HepG2 (cell line): Measurements from ENCODE around the gene LRFN2. TPM values are rescaled to one million over a fixed set of nuclear protein-coding genes. Genes with fewer than 3 reads are reported as not detected.

Experiments used
- ATAC-seq: fragments of 200-7000 bp; cut with Tn5 transposase; 3 replicates; pipeline ENCODE4 v1.9.1; 2020; ENCODE audit warnings: mild to moderate bottlenecking, moderate library complexity
- BruUV-seq: library from RNA; stranded (reverse); fragments of 400-500 nt; replicated peaks from 2 replicates; lab custom pipeline; 2021; lab: Mats Ljungman, UMichigan
- CTCF ChIA-PET: fragments of 300-600 bp; formaldehyde crosslinking; extraction: SDS; loops from one replicate; lab custom pipeline; 2021; ENCODE audit warnings: low total read pairs, inconsistent platforms, low intra/inter-chr PET ratio; lab: Yijun Ruan, JAX
- POLR2A ChIA-PET: fragments of 350-600 bp; sonication (Branson Sonifier 250); formaldehyde crosslinking; loops from one replicate; lab custom pipeline; 2020; ENCODE audit warnings: antibody characterized with exemption, inconsistent platforms; lab: Yijun Ruan, JAX
- DNase-seq: peaks from one replicate; pipeline ENCODE4 v3.0.0-alpha.2; 2015; ENCODE audit warnings: low spot score
- FAIRE-seq: peaks from 3 replicates; lab custom pipeline; 2011; peaks lifted over from hg19 to GRCh38; lab: Jason Lieb, UNC
- H2AFZ ChIP-seq: one replicate; pipeline ENCODE4 v1.6.1; 2011; ENCODE audit warnings: low read length, inconsistent platforms
- H3K27ac ChIP-seq: fragments of 300-600 bp; 3 replicates; pipeline ENCODE4 v1.8.0; 2011; ENCODE audit warnings: mixed run types, mild to moderate bottlenecking, mixed read lengths, low read length, inconsistent platforms; ENCODE audit not compliant: insufficient read depth; ENCODE audit errors: extremely low read length
- H3K27me3 ChIP-seq, 2 experiments: fragments of 200-600 bp in 1 of 2; 2 replicates in 1 of 2; 3 replicates in 1 of 2; pipeline versions ENCODE4 v1.6.0 to v1.8.0; 2011; ENCODE audit warnings: low read length in 2 of 2, mild to moderate bottlenecking in 2 of 2, moderate library complexity in 2 of 2, inconsistent platforms in 1 of 2; ENCODE audit not compliant: insufficient read depth in 2 of 2, control insufficient read depth in 1 of 2
- H3K36me3 ChIP-seq, 2 experiments: fragments of 200-600 bp in 1 of 2; replicated peaks in 1 of 2; 2 replicates in 1 of 2; 3 replicates in 1 of 2; pipeline versions ENCODE4 v1.5.1 to v1.8.0; 2011; ENCODE audit warnings: low read length in 2 of 2, inconsistent platforms in 1 of 2; ENCODE audit not compliant: insufficient read depth in 2 of 2, control insufficient read depth in 1 of 2
- H3K4me1 ChIP-seq: 2 replicates; pipeline ENCODE4 v1.5.1; 2012; ENCODE audit warnings: low read length, inconsistent platforms; ENCODE audit not compliant: insufficient read depth
- H3K4me2 ChIP-seq: 2 replicates; pipeline ENCODE4 v1.6.0; 2011; ENCODE audit warnings: low read depth, low read length, inconsistent platforms
- H3K4me3 ChIP-seq, 3 experiments: fragments of 200-600 bp in 1 of 3; sonication (generic), shearing (Covaris generic) in 1 of 3; replicated peaks in 1 of 3; 2 replicates each; pipeline ENCODE4 v1.5.1; 2011 to 2016; ENCODE audit warnings: low read length in 3 of 3, inconsistent platforms in 2 of 3, low read depth in 2 of 3, mild to moderate bottlenecking in 2 of 3, control low read depth in 1 of 3, mixed read lengths in 1 of 3; ENCODE audit not compliant: insufficient read depth in 1 of 3
- H3K79me2 ChIP-seq: one replicate; pipeline ENCODE4 v1.6.1; 2011; ENCODE audit warnings: low read length, inconsistent platforms; ENCODE audit not compliant: insufficient read depth
- H3K9ac ChIP-seq: 2 replicates; pipeline ENCODE4 v1.6.0; 2011; ENCODE audit warnings: mild to moderate bottlenecking, low read depth, low read length, inconsistent platforms; ENCODE audit not compliant: insufficient read depth
- H3K9me3 ChIP-seq: 2 replicates; pipeline ENCODE4 v1.5.1; 2012; ENCODE audit warnings: mild to moderate bottlenecking, low read length
- H4K20me1 ChIP-seq: 2 replicates; pipeline ENCODE4 v1.6.0; 2011; ENCODE audit warnings: inconsistent platforms, mild to moderate bottlenecking, low read length, moderate library complexity; ENCODE audit not compliant: insufficient read depth
- HDAC6 ChIP-seq: fragments of 200-600 bp; sonication (generic); IDR thresholded peaks from 2 replicates; pipeline ENCODE4 v1.7.0; 2017; ENCODE audit warnings: mild to moderate bottlenecking, antibody characterized with exemption, low read length, low read depth
- HOXA5 ChIP-seq: sonication (generic); formaldehyde crosslinking; IDR thresholded peaks from 2 replicates; pipeline ENCODE4 v1.4.0; 2020; ENCODE audit warnings: missing genetic modification reagents
- MZF1 ChIP-seq: sonication (generic); formaldehyde crosslinking; IDR thresholded peaks from 2 replicates; pipeline ENCODE4 v1.8.1; 2023; ENCODE audit warnings: mild to moderate bottlenecking, missing genetic modification reagents, borderline replicate concordance
- NFKBIZ ChIP-seq: IDR thresholded peaks from 2 replicates; pipeline ENCODE4 v1.6.1; 2018; ENCODE audit warnings: missing genetic modification reagents, missing compliant biosample characterization
- PHF5A ChIP-seq: IDR thresholded peaks from one replicate; pipeline ENCODE4 v1.6.1; 2018; ENCODE audit warnings: low read depth, missing genetic modification reagents; ENCODE audit not compliant: unreplicated experiment
- ZFP62 ChIP-seq: sonication (generic); formaldehyde crosslinking; IDR thresholded peaks from 2 replicates; pipeline ENCODE4 v1.4.0; 2020; ENCODE audit warnings: missing genetic modification reagents
- ZMYM3 ChIP-seq: sonication (generic); formaldehyde crosslinking; IDR thresholded peaks from 2 replicates; pipeline ENCODE4 v1.5.1; 2020; ENCODE audit warnings: mild to moderate bottlenecking, missing genetic modification reagents
- ZNF383 ChIP-seq: sonication (generic); formaldehyde crosslinking; IDR thresholded peaks from 2 replicates; pipeline ENCODE4 v1.4.0; 2020; ENCODE audit warnings: missing genetic modification reagents, mild to moderate bottlenecking, borderline replicate concordance
- WGBS: methylation state at CpG from one replicate; pipeline ENCODE4 v1.1.6; 2017; ENCODE audit warnings: low lambda C conversion rate; 5-methylcytosine and 5-hydroxymethylcytosine counted together
- in situ Hi-C: cut with HindIII; loops from 2 replicates; pipeline ENCODE4 v1.10.0; 2017; ENCODE audit warnings: low pct_unique_long_range_greater_than_20kb; ENCODE audit not compliant: extremely low pct_ligation_motif_present
- intact Hi-C: fragments of 100-400 bp; cut with micrococcal nuclease; formaldehyde crosslinking; loops from one replicate; pipeline ENCODE4 v1.10.0; 2022; ENCODE audit not compliant: unreplicated experiment
- polyA plus RNA-seq, 8 experiments: library from polyadenylated mRNA; depleted of rRNA in 3 of 8; stranded (reverse) in 7 of 8; unstranded in 1 of 8; fragments of >200 nt; fragmentation: Illumina TruSeq in 4 of 8; extraction: Trizol in 4 of 8; gene quantifications; 2 replicates each; pipeline versions ENCODE4 v1.2.1 to v1.2.3, GENCODE V29; 2011 to 2016; ENCODE audit warnings: low read depth in 4 of 8, missing spikeins in 1 of 8, mixed read lengths in 1 of 8; ENCODE audit not compliant: insufficient read depth in 1 of 8
- total RNA-seq, 5 experiments: library from RNA; depleted of rRNA; stranded (reverse); fragments of >200 nt; fragmentation: Illumina TruSeq; extraction: Trizol; gene quantifications; 2 replicates each; pipeline ENCODE4 v1.2.3, GENCODE V29; 2016; ENCODE audit warnings: low read depth in 1 of 5
- TF ChIP-seq, protein P1 (sequence below): sonication (generic); formaldehyde crosslinking; IDR thresholded peaks from 2 replicates; pipeline ENCODE4 v1.5.1; 2020; ENCODE audit warnings: mild to moderate bottlenecking, missing genetic modification reagents
- TF ChIP-seq, protein P2 (sequence below): sonication (generic); formaldehyde crosslinking; IDR thresholded peaks from 2 replicates; pipeline ENCODE4 v1.4.0; 2020; ENCODE audit warnings: mild to moderate bottlenecking, missing genetic modification reagents

The LRFN2 gene
- total and polyA plus RNA-seq, 2 of the 13 experiments (the other 11 are each of a cell fraction or from before 2014, with no cell fraction given) = not detected

DNA sequence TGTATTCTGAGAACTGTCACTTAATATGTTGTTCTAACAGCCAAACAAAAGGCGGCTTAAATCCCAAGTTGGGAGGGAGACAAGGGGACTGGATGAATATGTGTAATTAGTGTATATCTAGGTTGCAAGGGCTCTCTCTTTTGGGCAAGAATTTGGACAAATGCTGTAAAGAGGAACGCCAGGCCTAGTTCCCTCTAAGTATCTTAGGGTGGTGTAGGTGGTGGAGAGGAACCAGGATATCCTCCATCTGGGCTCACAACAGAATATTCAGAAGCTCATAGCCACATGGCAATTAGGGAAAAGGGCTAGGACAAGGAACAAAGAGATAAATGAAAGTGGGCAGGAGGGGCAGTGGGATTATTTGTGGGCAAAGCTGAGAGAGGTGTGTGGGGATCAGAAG, 149.5 kb downstream of the LRFN2 start (continued):
- TF ChIP-seq, protein P1, sequence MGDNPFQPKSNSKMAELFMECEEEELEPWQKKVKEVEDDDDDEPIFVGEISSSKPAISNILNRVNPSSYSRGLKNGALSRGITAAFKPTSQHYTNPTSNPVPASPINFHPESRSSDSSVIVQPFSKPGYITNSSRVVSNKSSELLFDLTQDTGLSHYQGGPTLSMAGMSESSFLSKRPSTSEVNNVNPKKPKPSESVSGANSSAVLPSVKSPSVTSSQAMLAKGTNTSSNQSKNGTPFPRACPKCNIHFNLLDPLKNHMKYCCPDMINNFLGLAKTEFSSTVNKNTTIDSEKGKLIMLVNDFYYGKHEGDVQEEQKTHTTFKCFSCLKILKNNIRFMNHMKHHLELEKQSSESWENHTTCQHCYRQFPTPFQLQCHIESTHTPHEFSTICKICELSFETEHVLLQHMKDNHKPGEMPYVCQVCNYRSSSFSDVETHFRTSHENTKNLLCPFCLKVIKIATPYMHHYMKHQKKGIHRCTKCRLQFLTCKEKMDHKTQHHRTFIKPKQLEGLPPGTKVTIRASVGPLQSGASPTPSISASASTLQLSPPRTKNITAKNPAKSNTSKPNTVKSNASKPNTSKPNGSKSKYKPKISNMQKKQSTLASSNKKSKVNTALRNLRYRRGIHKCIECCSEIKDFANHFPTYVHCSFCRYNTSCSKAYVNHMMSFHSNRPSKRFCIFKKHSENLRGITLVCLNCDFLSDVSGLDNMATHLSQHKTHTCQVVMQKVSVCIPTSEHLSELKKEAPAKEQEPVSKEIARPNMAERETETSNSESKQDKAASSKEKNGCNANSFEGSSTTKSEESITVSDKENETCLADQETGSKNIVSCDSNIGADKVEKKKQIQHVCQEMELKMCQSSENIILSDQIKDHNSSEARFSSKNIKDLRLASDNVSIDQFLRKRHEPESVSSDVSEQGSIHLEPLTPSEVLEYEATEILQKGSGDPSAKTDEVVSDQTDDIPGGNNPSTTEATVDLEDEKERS (CRISPR knock-in tag) = no peak
- no peak for TF ChIP-seq PHF5A
- TF ChIP-seq HOXA5 (CRISPR knock-in tag) = no peak
- TF ChIP-seq, all 625 proteins: peak for 0

DNA sequence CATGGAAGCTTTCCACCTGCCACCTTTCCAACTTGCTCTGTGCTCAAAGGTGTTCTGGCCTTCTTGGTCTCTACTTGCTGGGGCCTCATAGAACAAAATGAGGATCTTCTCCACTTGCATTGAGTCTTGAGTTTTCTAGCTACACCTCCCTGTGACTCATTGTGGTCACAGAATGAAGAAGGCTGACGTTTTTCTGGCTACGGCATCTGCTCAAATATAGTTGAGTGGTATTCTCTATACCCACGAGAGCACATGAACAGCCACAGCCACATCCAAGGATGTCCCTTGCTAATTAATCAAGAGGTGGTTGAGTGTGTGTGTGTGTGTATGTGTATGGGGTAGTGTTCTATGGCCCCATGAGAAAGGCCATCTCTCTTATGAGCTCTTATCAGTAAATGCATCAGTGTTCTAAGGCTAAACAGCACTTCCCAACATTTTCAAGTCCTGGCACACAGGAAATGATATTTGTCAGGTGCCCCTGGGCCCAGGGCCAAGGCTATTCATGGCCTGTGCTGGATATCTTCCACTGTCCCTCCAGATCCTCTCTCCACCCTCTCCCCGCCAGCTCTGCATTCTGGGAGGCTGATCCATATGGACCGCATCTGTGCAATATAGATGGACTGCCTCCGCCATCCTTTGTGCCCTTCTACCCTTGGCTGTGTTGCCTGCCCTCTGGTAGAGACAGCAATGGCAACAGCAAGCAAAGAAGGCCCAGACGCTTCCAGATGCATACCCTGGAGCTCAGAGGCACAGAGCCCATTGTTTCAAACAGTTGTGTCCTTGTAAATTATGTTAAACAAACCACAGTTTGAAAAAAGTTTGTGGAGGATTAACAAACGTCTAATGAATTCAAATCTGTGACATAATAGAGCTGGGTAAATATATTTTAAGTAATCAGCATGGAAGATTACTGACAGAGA, 150.2 kb downstream of the LRFN2 start:
- Histone ChIP-seq H2AFZ (no peak overlapping the region), H4K20me1 (no peaks in the 10 kb centered on the region), H3K4me3 (no peak overlapping the region), H3K4me2 (no peak overlapping the region), H3K27ac (no peak overlapping the region), H3K9me3 (no peaks in the 10 kb centered on the region), H3K9ac (no peak overlapping the region), H3K4me1 (no peaks in the 10 kb centered on the region), H3K27me3 (no peaks in the 10 kb centered on the region; a peak in 1 of 5 replicates), H3K79me2 (no peaks in the 10 kb centered on the region), H3K36me3 (no peaks in the 10 kb centered on the region)
- WGBS = 36% methylated on average over 8 of the region's 8 CpGs
- intact Hi-C loops = no loop called here
- ATAC-seq (no peak), DNase-seq (no peak), FAIRE-seq (no peak)
- TF ChIP-seq NFKBIZ (CRISPR knock-in tag) (no peak), HDAC6 (no peak), ZFP62 (CRISPR knock-in tag) (no peak), ZNF383 (no peak), ZMYM3 (CRISPR knock-in tag) (no peak), MZF1 (no peak)
- TF ChIP-seq, protein P2, sequence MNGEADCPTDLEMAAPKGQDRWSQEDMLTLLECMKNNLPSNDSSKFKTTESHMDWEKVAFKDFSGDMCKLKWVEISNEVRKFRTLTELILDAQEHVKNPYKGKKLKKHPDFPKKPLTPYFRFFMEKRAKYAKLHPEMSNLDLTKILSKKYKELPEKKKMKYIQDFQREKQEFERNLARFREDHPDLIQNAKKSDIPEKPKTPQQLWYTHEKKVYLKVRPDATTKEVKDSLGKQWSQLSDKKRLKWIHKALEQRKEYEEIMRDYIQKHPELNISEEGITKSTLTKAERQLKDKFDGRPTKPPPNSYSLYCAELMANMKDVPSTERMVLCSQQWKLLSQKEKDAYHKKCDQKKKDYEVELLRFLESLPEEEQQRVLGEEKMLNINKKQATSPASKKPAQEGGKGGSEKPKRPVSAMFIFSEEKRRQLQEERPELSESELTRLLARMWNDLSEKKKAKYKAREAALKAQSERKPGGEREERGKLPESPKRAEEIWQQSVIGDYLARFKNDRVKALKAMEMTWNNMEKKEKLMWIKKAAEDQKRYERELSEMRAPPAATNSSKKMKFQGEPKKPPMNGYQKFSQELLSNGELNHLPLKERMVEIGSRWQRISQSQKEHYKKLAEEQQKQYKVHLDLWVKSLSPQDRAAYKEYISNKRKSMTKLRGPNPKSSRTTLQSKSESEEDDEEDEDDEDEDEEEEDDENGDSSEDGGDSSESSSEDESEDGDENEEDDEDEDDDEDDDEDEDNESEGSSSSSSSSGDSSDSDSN = no peak
- in situ Hi-C loops = no loop called here
- no TSS peak for BruUV-seq
- CTCF ChIA-PET = no interaction called here
- POLR2A ChIA-PET = no interaction called here
